Activated CD8-positive, alpha-beta T cell treated with anti-CD3 and anti-CD28 coated beads for 36 hours (primary cell): ENCODE data around the gene SGMS1. TPM values are rescaled to one million over a fixed set of nuclear protein-coding genes. Genes with fewer than 3 reads are reported as not detected.

Experiments
- ATAC-seq: fragments of 200-7000 bp; cut with Tn5 transposase; one replicate; pipeline ENCODE4 v1.10.0; 2021; ENCODE audit warnings: mild to moderate bottlenecking, moderate library complexity
- CTCF ChIA-PET: fragments of 350-600 bp; sonication (Branson Sonifier 250); formaldehyde crosslinking; loops from one replicate; lab custom pipeline; 2021; ENCODE audit warnings: antibody characterized with exemption; lab: Charles Lee
- POLR2A ChIA-PET: fragments of 350-600 bp; sonication (Branson Sonifier 250); formaldehyde crosslinking; loops from one replicate; lab custom pipeline; 2021; ENCODE audit warnings: antibody characterized with exemption; lab: Charles Lee
- DNase-seq: peaks from one replicate; pipeline ENCODE4 v3.0.0-alpha.2; 2020
- H3K27ac Mint-ChIP-seq: one replicate; pipeline ENCODE4 v1.8.0; 2021; ENCODE audit warnings: mild to moderate bottlenecking, mixed read lengths
- H3K27me3 Mint-ChIP-seq: one replicate; pipeline ENCODE4 v1.8.0; 2021; ENCODE audit warnings: mixed read lengths
- H3K36me3 Mint-ChIP-seq: one replicate; pipeline ENCODE4 v1.8.0; 2021; ENCODE audit warnings: low read depth, mixed read lengths
- H3K4me1 Mint-ChIP-seq: one replicate; pipeline ENCODE4 v1.8.0; 2021; ENCODE audit warnings: low read depth, mixed read lengths
- H3K4me3 Mint-ChIP-seq: one replicate; pipeline ENCODE4 v1.8.0; 2021; ENCODE audit warnings: mild to moderate bottlenecking, moderate library complexity, mixed read lengths
- H3K9me3 Mint-ChIP-seq: one replicate; pipeline ENCODE4 v1.8.0; 2021; ENCODE audit warnings: mixed read lengths
- CTCF ChIP-seq: fragments of 200-600 bp; IDR thresholded peaks from one replicate; pipeline ENCODE4 v1.8.0; 2022; ENCODE audit warnings: antibody characterized with exemption, mild to moderate bottlenecking
- intact Hi-C: fragments of 100-400 bp; cut with micrococcal nuclease; formaldehyde crosslinking; loops from one replicate; pipeline ENCODE4 v1.10.0; 2022
- total RNA-seq, 2 experiments: library from RNA; stranded (reverse); gene quantifications; one replicate each; pipeline ENCODE4 v1.2.3, GENCODE V29; 2021

Gene SGMS1
- total RNA-seq, 2 experiments from 2014 or later, result 9.0 to 10.6 TPM

- no peak overlapping the region for H3K4me3 Mint-ChIP-seq
- no peak overlapping the region for H3K27ac Mint-ChIP-seq
- DNase-seq, result no peak
- POLR2A ChIA-PET, result no interaction called here
- peaks cover 39% of the 10 kb centered on the region for H3K4me1 Mint-ChIP-seq
- no peak for ATAC-seq
- no peak for TF ChIP-seq CTCF
- intact Hi-C loops, result no loop called here
- H3K27me3 Mint-ChIP-seq, result no peaks in the 10 kb centered on the region
- no peaks in the 10 kb centered on the region for H3K9me3 Mint-ChIP-seq
- CTCF ChIA-PET, result interaction anchor here (1.3 kb wide), 1 partner anchor 9 kb away, joined by 4 read pairs; no protein-coding TSS in a partner anchor
- H3K36me3 Mint-ChIP-seq, result peaks cover 22% of the 10 kb centered on the region
Observed at GRCh38 chr10:50582046-50582445, 41.7 kb downstream of the SGMS1 start.

- Mint-ChIP-seq H3K9me3 (no peaks in the 10 kb centered on the region), H3K4me3 (no peak overlapping the region), H3K27me3 (no peaks in the 10 kb centered on the region), H3K36me3 (peaks cover 13% of the 10 kb centered on the region), H3K27ac (no peak overlapping the region), H3K4me1 (peaks cover 48% of the 10 kb centered on the region)
- no peak for TF ChIP-seq CTCF
- ChIA-PET POLR2A (no interaction called here), CTCF (no interaction called here)
- intact Hi-C loops, result no loop called here
- no peak for DNase-seq
- no peak for ATAC-seq
Observed at GRCh38 chr10:50580262-50580891, 43.4 kb downstream of the SGMS1 start.

- H3K27me3 Mint-ChIP-seq, result no peaks in the 10 kb centered on the region
- intact Hi-C loops, result no loop called here
- H3K27ac Mint-ChIP-seq, result no peak overlapping the region
- POLR2A ChIA-PET, result no interaction called here
- no peaks in the 10 kb centered on the region for H3K9me3 Mint-ChIP-seq
- H3K4me1 Mint-ChIP-seq, result peaks cover 47% of the 10 kb centered on the region
- ATAC-seq (no peak), DNase-seq (no peak)
- CTCF ChIA-PET, result interaction anchor here (1.1 to 1.6 kb wide), 2 partner anchors 9 to 34 kb away, joined by 3 to 4 read pairs; no protein-coding TSS in a partner anchor
- H3K4me3 Mint-ChIP-seq, result no peak overlapping the region
- peaks cover 9% of the 10 kb centered on the region for H3K36me3 Mint-ChIP-seq
- no peak for TF ChIP-seq CTCF
Observed at GRCh38 chr10:50579491-50580261, 44.1 kb downstream of the SGMS1 start.

- Mint-ChIP-seq H3K4me1 (peaks cover 53% of the 10 kb centered on the region), H3K27ac (no peak overlapping the region), H3K4me3 (no peak overlapping the region), H3K9me3 (no peaks in the 10 kb centered on the region), H3K27me3 (no peaks in the 10 kb centered on the region), H3K36me3 (peaks cover 7% of the 10 kb centered on the region)
- ATAC-seq (no peak), DNase-seq (no peak)
- CTCF ChIA-PET, result interaction anchor here (1.0 to 1.6 kb wide), 4 partner anchors 9 to 35 kb away, joined by 3 to 5 read pairs (median 4); no protein-coding TSS in a partner anchor
- TF ChIP-seq CTCF, result no peak
- intact Hi-C loops, result no loop called here
- POLR2A ChIA-PET, result no interaction called here
Observed at GRCh38 chr10:50578949-50579348, 44.8 kb downstream of the SGMS1 start.
